Activated naive CD8-positive, alpha-beta T cell treated with anti-CD3 and anti-CD28 coated beads for 36 hours (primary cell): ENCODE results near the gene TMSB15A. TPM values are rescaled to one million over a fixed set of nuclear protein-coding genes. Genes with fewer than 3 reads are reported as not detected.

ENCODE experiments used
- total RNA-seq, 2 experiments: library from RNA; stranded (reverse); gene quantifications; one replicate each; pipeline ENCODE4 v1.2.3, GENCODE V29; 2021

Gene TMSB15A
- total RNA-seq, 2 experiments from 2014 or later: 0.44 to 0.56 TPM

Other genes with a start within 250 kb of the TMSB15A start
- not detected for gene NXF2B, start 76.7 kb downstream of the TMSB15A start, total RNA-seq
- gene TCP11X2, start 44.9 kb downstream of the TMSB15A start, total RNA-seq: not detected
- 10 to 100 TPM; 10.9 to 13.3 TPM for gene ARMCX5, start 82.8 kb upstream of the TMSB15A start, total RNA-seq
- gene GPRASP1, start 134.7 kb upstream of the TMSB15A start, total RNA-seq: 1 to 10 TPM; 2.3 to 3.8 TPM
- 1 to 10 TPM; 1.2 to 1.6 TPM for gene GPRASP2, start 195.7 kb upstream of the TMSB15A start, total RNA-seq
- 1 to 10 TPM; 3.2 to 3.3 TPM for gene GPRASP3, start 204.0 kb upstream of the TMSB15A start, total RNA-seq